SK-N-SH (cell line): ENCODE measurements around the gene OXGR1. TPM values are rescaled to one million over a fixed set of nuclear protein-coding genes. Genes with fewer than 3 reads are reported as not detected.
A peak's percentile ranks its signal among the peaks of the same experiment; 100 is the strongest.

Experiments
- CTCF ChIA-PET: fragments of 300-600, 350-600 bp; formaldehyde crosslinking; extraction: SDS; loops from one replicate; lab custom pipeline; 2021; lab: Yijun Ruan, JAX
- POLR2A ChIA-PET: fragments of 350-600 bp; sonication (Branson Sonifier 250); formaldehyde crosslinking; extraction: SDS; loops from one replicate; lab custom pipeline; 2020; ENCODE audit warnings: antibody characterized with exemption, inconsistent platforms; lab: Yijun Ruan, JAX
- DNase-seq: peaks from one replicate; pipeline ENCODE4 v3.0.0; 2012
- H2AFZ ChIP-seq: fragments of 200-600 bp; sonication (generic); 2 replicates; pipeline ENCODE4 v1.8.1; 2016; ENCODE audit warnings: antibody characterized with exemption, mild to moderate bottlenecking, low read depth
- H3F3A ChIP-seq: fragments of 200-600 bp; sonication (generic); replicated peaks from 2 replicates; pipeline ENCODE3; 2016; ENCODE audit warnings: antibody characterized with exemption, mild to moderate bottlenecking; ENCODE audit not compliant: insufficient read depth
- H3K27ac ChIP-seq, 2 experiments: fragments of 200-500 bp in 1 of 2; fragments of 200-600 bp in 1 of 2; sonication (Bioruptor generic) in 1 of 2; sonication (generic), shearing (Covaris generic) in 1 of 2; 2 replicates each; pipeline versions ENCODE4 v1.5.1 to v1.6.1; 2014 to 2016; ENCODE audit warnings: low read depth in 2 of 2, inconsistent platforms in 1 of 2, low read length in 1 of 2, mild to moderate bottlenecking in 1 of 2, mixed read lengths in 1 of 2
- H3K27me3 ChIP-seq: fragments of 200-600 bp; sonication (generic), shearing (Covaris generic); 2 replicates; pipeline ENCODE4 v1.6.1; 2016; ENCODE audit warnings: mixed run types; ENCODE audit not compliant: insufficient read depth
- H3K36me3 ChIP-seq, 2 experiments: fragments of 200-500 bp in 1 of 2; fragments of 200-600 bp in 1 of 2; sonication (Bioruptor generic) in 1 of 2; sonication (generic) in 1 of 2; replicated peaks in 1 of 2; 2 replicates each; pipeline versions ENCODE3 to v1.5.1; 2014 to 2016; ENCODE audit warnings: low read length in 1 of 2, mild to moderate bottlenecking in 1 of 2; ENCODE audit not compliant: insufficient read depth in 2 of 2, control insufficient read depth in 1 of 2
- H3K4me1 ChIP-seq, 2 experiments: fragments of 200-500 bp in 1 of 2; fragments of 200-600 bp in 1 of 2; sonication (Bioruptor generic) in 1 of 2; sonication (generic), shearing (Covaris generic) in 1 of 2; 2 replicates each; pipeline versions ENCODE4 v1.5.1 to v1.6.1; 2014 to 2016; ENCODE audit warnings: low read depth in 1 of 2, low read length in 1 of 2, mixed run types in 1 of 2; ENCODE audit not compliant: insufficient read depth in 2 of 2, control insufficient read depth in 1 of 2
- H3K4me2 ChIP-seq: fragments of 200-600 bp; sonication (generic), shearing (Covaris generic); 2 replicates; pipeline ENCODE4 v1.6.1; 2017; ENCODE audit warnings: mixed run types
- H3K4me3 ChIP-seq, 2 experiments: fragments of 200-500 bp in 1 of 2; fragments of 200-600 bp in 1 of 2; sonication (Bioruptor generic) in 1 of 2; sonication (generic), shearing (Covaris generic) in 1 of 2; 2 replicates each; pipeline versions ENCODE4 v1.5.1 to v1.8.1; 2014 to 2016; ENCODE audit warnings: low read depth in 2 of 2, inconsistent platforms in 1 of 2, low read length in 1 of 2, mild to moderate bottlenecking in 1 of 2, mixed read lengths in 1 of 2, moderate library complexity in 1 of 2
- H3K79me2 ChIP-seq: fragments of 200-600 bp; sonication (generic); 2 replicates; pipeline ENCODE4 v1.8.1; 2017; ENCODE audit warnings: mild to moderate bottlenecking; ENCODE audit not compliant: insufficient read depth
- H3K9ac ChIP-seq: fragments of 200-600 bp; sonication (generic); 2 replicates; pipeline ENCODE4 v1.6.1; 2017; ENCODE audit warnings: mixed run types
- H3K9me2 ChIP-seq: fragments of 200-600 bp; sonication (generic); 2 replicates; pipeline ENCODE4 v1.6.1; 2017; ENCODE audit warnings: mixed run types
- H3K9me3 ChIP-seq: fragments of 200-600 bp; sonication (generic); 2 replicates; pipeline ENCODE4 v1.6.1; 2017; ENCODE audit warnings: mixed run types, mild to moderate bottlenecking, moderate library complexity
- H4K20me1 ChIP-seq: fragments of 200-600 bp; sonication (generic); 2 replicates; pipeline ENCODE4 v1.6.1; 2017; ENCODE audit warnings: mild to moderate bottlenecking, mixed run types; ENCODE audit not compliant: insufficient read depth
- GATA2 ChIP-seq: sonication (generic); formaldehyde crosslinking; IDR thresholded peaks from 2 replicates; pipeline ENCODE4 v1.5.0; 2020; ENCODE audit warnings: mild to moderate bottlenecking, missing genetic modification reagents
- MEF2A ChIP-seq: IDR thresholded peaks from 2 replicates; pipeline ENCODE4 v1.4.0; 2012; ENCODE audit warnings: low read depth, borderline replicate concordance
- MXI1 ChIP-seq: IDR thresholded peaks from 2 replicates; pipeline ENCODE4 v1.6.1; 2012; ENCODE audit warnings: mild to moderate bottlenecking, low read depth, low read length, improper control_type of control experiment
- NFIC ChIP-seq: IDR thresholded peaks from 2 replicates; pipeline ENCODE4 v1.4.0; 2012; ENCODE audit warnings: borderline replicate concordance
- NRF1 ChIP-seq: IDR thresholded peaks from 2 replicates; pipeline ENCODE4 v1.6.1; 2012; ENCODE audit warnings: low read depth, mild to moderate bottlenecking, low read length
- PBX3 ChIP-seq: IDR thresholded peaks from 2 replicates; pipeline ENCODE4; 2012
- POLR2AphosphoS5 ChIP-seq: IDR thresholded peaks from 2 replicates; pipeline ENCODE4 v1.6.1; 2012; ENCODE audit warnings: low read depth, low read length
- RAD21 ChIP-seq: IDR thresholded peaks from 2 replicates; pipeline ENCODE4 v1.6.1; 2012; ENCODE audit warnings: mild to moderate bottlenecking, low read length
- RCOR1 ChIP-seq: fragments of 150-350 bp; IDR thresholded peaks from 2 replicates; pipeline ENCODE4 v1.6.1; 2017; ENCODE audit warnings: antibody characterized with exemption, low read length
- RXRA ChIP-seq: IDR thresholded peaks from 2 replicates; pipeline ENCODE4 v1.4.0; 2012; ENCODE audit warnings: low read depth, mild to moderate bottlenecking, borderline replicate concordance
- TCF12 ChIP-seq: IDR thresholded peaks from 2 replicates; pipeline ENCODE4 v1.4.0; 2012
- USF1 ChIP-seq: IDR thresholded peaks from 2 replicates; pipeline ENCODE4 v1.4.0; 2012; ENCODE audit warnings: low read depth, borderline replicate concordance
- YY1 ChIP-seq: IDR thresholded peaks from 2 replicates; pipeline ENCODE4 v1.4.0; 2012; ENCODE audit warnings: low read depth, mild to moderate bottlenecking
- WGBS: methylation state at CpG from one replicate; pipeline ENCODE4 v1.1.6; 2017; ENCODE audit warnings: low lambda C conversion rate; 5-methylcytosine and 5-hydroxymethylcytosine counted together
- polyA plus RNA-seq, 3 experiments: library from polyadenylated mRNA; depleted of rRNA; stranded (reverse); fragments of >200 nt; gene quantifications; 2 replicates each; pipeline ENCODE4 v1.2.3, GENCODE V29; 2012

OXGR1 gene
- polyA plus RNA-seq, 1 of the 3 experiments (the other 2 are of a cell fraction): not detected

DNA sequence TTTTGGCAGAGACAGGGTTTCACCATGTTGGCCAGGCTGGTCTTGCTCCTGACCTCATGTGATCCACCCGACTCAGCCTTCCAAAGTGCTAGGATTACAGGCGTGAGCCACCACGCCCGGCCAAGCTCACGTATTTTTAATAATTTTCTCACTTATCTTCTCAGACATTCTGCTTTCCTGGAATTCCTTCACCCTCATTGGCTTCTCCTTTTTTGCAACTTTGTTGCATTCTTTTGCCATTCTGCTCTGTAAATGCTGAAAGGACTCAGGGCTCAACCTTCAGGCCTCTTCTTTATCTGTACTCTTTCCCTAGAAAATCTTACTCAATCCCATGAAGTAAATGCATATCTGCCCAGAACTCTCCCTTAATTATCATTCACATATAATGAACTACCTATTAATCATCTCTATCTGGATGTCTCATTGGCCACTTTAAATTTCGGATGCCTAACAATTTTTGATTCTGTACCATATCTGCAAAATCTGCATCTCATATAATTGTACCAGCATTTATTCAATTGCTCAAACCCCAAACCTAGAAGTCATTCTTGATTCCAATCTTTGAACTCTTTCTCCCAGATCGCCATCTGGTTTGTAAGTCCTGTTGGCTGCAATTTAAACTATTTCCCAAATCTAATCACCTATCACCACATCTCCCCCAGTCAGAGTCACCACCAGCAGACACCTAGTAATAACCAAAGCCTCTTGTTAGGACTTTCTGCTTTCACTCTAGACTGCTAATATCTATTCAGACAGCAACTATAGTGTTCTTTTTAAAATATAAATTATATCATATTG, 18.2 kb upstream of the OXGR1 start:
- ChIA-PET POLR2A (no interaction called here), CTCF (interaction anchor here (1.7 kb wide), 1 partner anchor 14 kb away, joined by 5 read pairs; no protein-coding TSS in a partner anchor)
- no peaks in the 10 kb centered on the region for H3K79me2 ChIP-seq
- H3K36me3 ChIP-seq: no peaks in the 10 kb centered on the region
- WGBS: 50% methylated on average over 7 of the region's 7 CpGs
- H3K4me3 ChIP-seq: no peak overlapping the region
- no peaks in the 10 kb centered on the region for H3K9me2 ChIP-seq
- H3K4me2 ChIP-seq: no peak overlapping the region
- no peaks in the 10 kb centered on the region for H3F3A ChIP-seq
- H3K9ac ChIP-seq: no peak overlapping the region
- peaks cover 10% of the 10 kb centered on the region; the same call in 1 of the 2 replicates for H3K27me3 ChIP-seq
- H3K4me1 ChIP-seq: no peaks in the 10 kb centered on the region; a peak in 1 of 4 replicates
- no peaks in the 10 kb centered on the region for H3K9me3 ChIP-seq
- H3K27ac ChIP-seq: no peak overlapping the region
- no peaks in the 10 kb centered on the region for H4K20me1 ChIP-seq
- TF ChIP-seq MXI1 (no peak), MEF2A (no peak), PBX3 (no peak), USF1 (no peak), RCOR1 (peak; percentile 36; the same call in 1 of the 2 replicates), NRF1 (no peak), TCF12 (no peak), NFIC (no peak)
- no peak overlapping the region for H2AFZ ChIP-seq
- no peak for DNase-seq

DNA sequence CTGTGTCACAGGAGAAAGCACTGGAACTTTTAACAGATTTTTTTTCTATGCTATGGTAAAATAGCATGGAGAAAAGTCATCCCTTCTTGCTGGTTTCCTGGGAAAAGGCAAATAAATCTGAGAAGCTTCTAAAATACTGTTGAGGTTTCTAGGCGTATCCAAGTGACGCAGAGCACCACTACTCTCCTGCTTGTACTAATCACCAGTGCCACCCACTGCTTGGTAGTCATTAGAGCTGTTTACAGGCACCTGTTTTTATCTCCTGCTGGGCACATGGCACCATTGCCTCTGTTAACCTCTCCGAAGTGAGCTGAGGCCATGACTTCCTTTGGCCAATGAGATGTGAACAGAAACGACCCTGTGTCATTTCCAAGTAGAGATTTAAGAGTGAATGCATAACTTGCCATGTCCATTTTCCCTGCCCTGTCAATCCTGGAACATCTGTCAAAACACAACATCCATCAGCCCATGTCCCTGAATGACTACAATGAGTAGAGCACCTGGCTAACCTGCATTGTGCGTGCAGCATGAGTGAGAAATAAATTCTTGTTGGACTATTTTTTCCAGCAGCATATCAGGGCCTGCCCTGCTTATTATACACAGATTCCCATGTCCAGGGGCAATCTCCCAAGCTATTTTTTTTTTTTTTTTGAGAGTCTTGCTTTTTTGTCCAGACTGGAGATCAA, 17.3 kb upstream of the OXGR1 start:
- Histone ChIP-seq H3K9me3 (no peaks in the 10 kb centered on the region), H3K4me2 (no peak overlapping the region), H3K27me3 (peaks cover 10% of the 10 kb centered on the region; the same call in 1 of the 2 replicates), H3K9me2 (no peaks in the 10 kb centered on the region), H3K4me1 (no peaks in the 10 kb centered on the region; a peak in 1 of 4 replicates), H3K27ac (no peak overlapping the region), H3K4me3 (no peak overlapping the region), H2AFZ (no peak overlapping the region), H3K36me3 (no peaks in the 10 kb centered on the region), H3F3A (no peaks in the 10 kb centered on the region), H3K79me2 (no peaks in the 10 kb centered on the region), H3K9ac (no peak overlapping the region), H4K20me1 (no peaks in the 10 kb centered on the region)
- CTCF ChIA-PET: interaction anchor here (1.7 kb wide), 1 partner anchor 14 kb away, joined by 5 read pairs; no protein-coding TSS in a partner anchor
- TF ChIP-seq MEF2A: no peak
- no peak for TF ChIP-seq GATA2 (CRISPR knock-in tag)
- TF ChIP-seq RAD21: no peak
- no peak for TF ChIP-seq YY1
- TF ChIP-seq RXRA: no peak
- TF ChIP-seq POLR2AphosphoS5: no peak
- POLR2A ChIA-PET: no interaction called here
- DNase-seq: no peak
- WGBS: 73% methylated on average over 5 of the region's 5 CpGs
